Measurements from ENCODE around the gene RAPGEF1. TPM values are rescaled to one million over a fixed set of nuclear protein-coding genes. Genes with fewer than 3 reads are reported as not detected.
"Not testable (repeated sequence)": the region's sequence is repeated elsewhere in the genome, so short reads cannot be mapped to it uniquely, and the experiment has no call there.

RAPGEF1 gene
- total RNA-seq, 1 donor from 2014 or later: 73.1 TPM

GRCh38 chr9:131668057-131668438 is 71.8 kb downstream of the RAPGEF1 start:
- Mint-ChIP-seq H3K4me3 (ENCODE audit: unreplicated experiment) (no peak overlapping the region), H3K4me1 (ENCODE audit: low read depth) (peaks cover 59% of the 10 kb centered on the region), H3K27ac (ENCODE audit: unreplicated experiment) (peak overlapping the region; percentile 99), H3K27me3 (ENCODE audit: low read depth) (no peaks in the 10 kb centered on the region), H3K36me3 (ENCODE audit: low read depth) (peaks cover 2% of the 10 kb centered on the region), H3K9me3 (ENCODE audit: low read depth) (peaks cover 6% of the 10 kb centered on the region)
- no peak for DNase-seq (ENCODE audit: low spot score)
- TF ChIP-seq CTCF (IDR thresholded peaks at IDR 0.05): no peak

- H3K27me3 Mint-ChIP-seq (ENCODE audit: low read depth): no peaks in the 10 kb centered on the region
- H3K4me3 Mint-ChIP-seq (ENCODE audit: unreplicated experiment): no peak overlapping the region
- peaks cover 6% of the 10 kb centered on the region for H3K9me3 Mint-ChIP-seq (ENCODE audit: low read depth)
- TF ChIP-seq CTCF (IDR thresholded peaks at IDR 0.05): no peak
- H3K27ac Mint-ChIP-seq (ENCODE audit: unreplicated experiment): peak overlapping the region; percentile 92
- no peak for DNase-seq (ENCODE audit: low spot score)
- H3K4me1 Mint-ChIP-seq (ENCODE audit: low read depth): peaks cover 59% of the 10 kb centered on the region
- H3K36me3 Mint-ChIP-seq (ENCODE audit: low read depth): peaks cover 2% of the 10 kb centered on the region
These were observed 72.3 kb downstream of the RAPGEF1 start for GRCh38 chr9:131667576-131667975.

- no peak for DNase-seq (ENCODE audit: low spot score)
- peaks cover 2% of the 10 kb centered on the region for H3K36me3 Mint-ChIP-seq (ENCODE audit: low read depth)
- no peak for TF ChIP-seq CTCF (IDR thresholded peaks at IDR 0.05)
- no peak overlapping the region for H3K4me3 Mint-ChIP-seq (ENCODE audit: unreplicated experiment)
- no peak overlapping the region for H3K27ac Mint-ChIP-seq (ENCODE audit: unreplicated experiment)
- peaks cover 6% of the 10 kb centered on the region for H3K9me3 Mint-ChIP-seq (ENCODE audit: low read depth)
- H3K27me3 Mint-ChIP-seq (ENCODE audit: low read depth): no peaks in the 10 kb centered on the region
- H3K4me1 Mint-ChIP-seq (ENCODE audit: low read depth): peaks cover 59% of the 10 kb centered on the region
These were observed 73.1 kb downstream of the RAPGEF1 start for GRCh38 chr9:131666774-131667173.

GRCh38 chr9:131666029-131666428 is 73.8 kb downstream of the RAPGEF1 start:
- Mint-ChIP-seq H3K27ac (ENCODE audit: unreplicated experiment) (no peak overlapping the region), H3K27me3 (ENCODE audit: low read depth) (no peaks in the 10 kb centered on the region), H3K4me1 (ENCODE audit: low read depth) (peaks cover 56% of the 10 kb centered on the region), H3K9me3 (ENCODE audit: low read depth) (peaks cover 6% of the 10 kb centered on the region), H3K4me3 (ENCODE audit: unreplicated experiment) (no peak overlapping the region), H3K36me3 (ENCODE audit: low read depth) (peaks cover 2% of the 10 kb centered on the region)
- DNase-seq (ENCODE audit: low spot score): no peak
- no peak for TF ChIP-seq CTCF (IDR thresholded peaks at IDR 0.05)

- Mint-ChIP-seq H3K27ac (ENCODE audit: unreplicated experiment) (no peak overlapping the region), H3K27me3 (ENCODE audit: low read depth) (no peaks in the 10 kb centered on the region), H3K9me3 (ENCODE audit: low read depth) (peaks cover 6% of the 10 kb centered on the region), H3K4me3 (ENCODE audit: unreplicated experiment) (no peak overlapping the region), H3K4me1 (ENCODE audit: low read depth) (peaks cover 55% of the 10 kb centered on the region), H3K36me3 (ENCODE audit: low read depth) (peaks cover 2% of the 10 kb centered on the region)
- no peak for TF ChIP-seq CTCF (IDR thresholded peaks at IDR 0.05)
- DNase-seq (ENCODE audit: low spot score): no peak
These were observed 76.6 kb downstream of the RAPGEF1 start for GRCh38 chr9:131663288-131663687.

- H3K36me3 Mint-ChIP-seq (ENCODE audit: low read depth); H3K27me3 Mint-ChIP-seq (ENCODE audit: low read depth); H3K4me3 Mint-ChIP-seq (ENCODE audit: unreplicated experiment); H3K9me3 Mint-ChIP-seq (ENCODE audit: low read depth); DNase-seq (ENCODE audit: low spot score): not testable (repeated sequence)
- Mint-ChIP-seq H3K4me1 (ENCODE audit: low read depth) (peaks cover 56% of the 10 kb centered on the region), H3K27ac (ENCODE audit: unreplicated experiment) (peak overlapping the region; percentile 42)
These were observed 77.6 kb downstream of the RAPGEF1 start for GRCh38 chr9:131662289-131662621.

Measured in chondrocyte (in vitro differentiated cells).